HG03108 (cell line): ENCODE data around the gene TNFSF8.

Experiments used
- ATAC-seq: cut with Tn5 transposase; IDR thresholded peaks from one replicate; pipeline ENCODE4 v1.9.1; 2021; ENCODE audit warnings: moderate library complexity; ENCODE audit not compliant: unreplicated experiment

The TNFSF8 gene

DNA sequence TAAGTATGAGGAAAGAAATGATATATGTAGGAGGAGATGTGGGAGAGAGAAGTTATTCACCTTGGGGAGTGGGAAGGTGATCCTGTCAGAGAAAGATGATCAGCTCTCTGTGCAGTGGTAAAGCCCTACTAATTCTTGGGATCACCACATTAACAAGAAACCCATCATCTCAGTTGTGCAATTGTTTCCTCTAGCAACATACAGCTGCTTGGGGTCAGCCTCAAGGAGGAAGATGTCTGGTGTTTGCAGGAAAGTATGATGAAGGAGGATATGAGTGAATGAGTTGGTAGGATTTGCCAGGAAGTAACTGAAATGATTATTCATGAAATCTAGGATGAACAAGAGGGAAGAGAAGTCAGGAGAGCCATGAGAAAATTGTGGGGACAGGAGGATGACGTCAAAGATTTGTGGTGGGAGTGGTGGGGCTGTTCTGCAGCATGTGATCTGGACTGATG, 50.1 kb downstream of the TNFSF8 start:
- ATAC-seq, result no peak

DNA sequence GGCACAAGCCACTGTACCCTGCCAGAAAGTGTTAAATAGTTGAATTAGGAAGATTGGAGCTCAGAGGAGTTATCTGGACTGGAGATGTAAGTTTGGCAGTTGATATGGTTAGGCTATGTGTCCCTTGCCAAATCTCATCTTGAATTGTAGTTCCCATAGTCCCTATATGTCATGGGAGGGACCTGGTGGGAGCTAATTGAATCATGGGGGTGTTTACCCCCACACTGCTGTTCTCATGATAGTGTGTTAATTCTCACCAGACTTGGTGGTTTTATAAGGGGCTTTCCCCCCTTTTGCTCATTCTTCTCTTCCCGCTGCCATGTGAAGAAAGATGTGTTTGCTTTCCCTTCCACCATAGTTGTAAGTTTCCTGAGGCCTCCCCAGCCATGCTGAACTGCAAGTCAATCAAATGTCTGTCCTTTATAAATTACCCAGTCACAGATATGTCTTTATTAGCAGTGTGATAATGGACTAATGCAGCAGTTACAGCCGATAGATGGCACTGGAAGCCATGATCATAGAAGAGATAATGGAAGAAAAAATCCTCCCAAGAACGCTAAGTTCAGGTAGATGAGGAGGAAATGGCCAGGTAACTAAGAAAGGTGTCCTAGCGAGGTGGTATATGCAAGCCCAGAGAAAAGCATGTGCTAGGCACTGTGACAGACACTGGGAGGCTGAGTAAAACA, 51.4 kb downstream of the TNFSF8 start:
- no peak for ATAC-seq

DNA sequence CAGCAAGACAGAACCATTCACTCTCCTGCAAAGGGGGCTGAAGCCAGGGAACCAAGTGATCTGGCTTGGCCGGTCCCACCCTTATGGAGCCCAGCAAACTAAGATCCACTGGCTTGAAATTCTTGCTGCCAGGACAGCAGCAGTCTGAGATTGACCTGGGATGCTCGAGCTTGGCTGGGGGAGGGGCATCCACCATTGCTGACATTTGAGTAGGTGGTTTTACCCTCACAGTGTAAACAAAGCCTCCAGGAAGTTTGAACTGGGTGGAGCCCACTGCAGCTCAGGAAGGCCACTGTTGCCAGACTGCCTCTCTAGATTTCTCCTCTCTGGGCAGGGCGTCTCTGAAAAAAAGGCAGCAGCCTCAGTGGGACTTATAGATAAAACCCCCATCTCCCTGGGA, 60.5 kb downstream of the TNFSF8 start:
- ATAC-seq, result no peak

DNA sequence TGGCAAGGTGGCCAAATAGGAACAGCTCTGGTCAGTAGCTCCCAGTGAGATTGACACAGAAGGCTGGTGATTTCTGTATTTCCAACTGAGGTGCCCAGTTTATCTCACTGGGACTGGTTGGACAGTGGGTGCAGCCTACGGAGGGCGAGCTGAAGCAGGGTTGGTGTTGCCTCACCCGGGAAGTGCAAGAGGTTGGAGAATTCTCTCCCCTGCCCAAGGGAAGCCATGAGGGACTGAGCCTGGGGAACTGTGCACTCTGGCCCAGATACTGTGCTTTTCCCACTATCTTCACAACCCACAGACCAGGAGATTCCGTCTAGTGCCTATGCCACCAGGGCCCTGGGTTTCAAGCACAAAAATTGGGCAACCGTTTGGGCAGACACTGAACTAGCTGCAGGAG, 61.0 kb downstream of the TNFSF8 start:
- no peak for ATAC-seq

DNA sequence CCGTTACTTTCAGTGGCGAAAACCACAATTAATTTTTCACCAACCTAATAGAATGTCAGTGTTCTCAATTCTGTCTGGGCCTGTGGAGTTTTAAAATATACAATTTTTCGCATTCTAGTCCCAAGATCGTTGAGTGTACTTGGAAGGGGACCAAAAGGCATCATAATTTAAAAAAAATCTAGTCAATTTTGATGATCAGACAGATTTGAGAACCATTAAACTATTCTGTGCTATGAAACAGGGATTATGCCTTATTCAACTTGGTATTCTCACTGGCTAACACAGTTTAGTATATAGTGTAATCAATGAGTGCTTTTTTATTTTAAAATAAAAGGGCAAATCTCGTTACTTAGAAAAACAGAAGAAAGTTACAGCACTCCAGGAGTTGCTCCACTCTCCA, 63.1 kb downstream of the TNFSF8 start:
- no peak for ATAC-seq

DNA sequence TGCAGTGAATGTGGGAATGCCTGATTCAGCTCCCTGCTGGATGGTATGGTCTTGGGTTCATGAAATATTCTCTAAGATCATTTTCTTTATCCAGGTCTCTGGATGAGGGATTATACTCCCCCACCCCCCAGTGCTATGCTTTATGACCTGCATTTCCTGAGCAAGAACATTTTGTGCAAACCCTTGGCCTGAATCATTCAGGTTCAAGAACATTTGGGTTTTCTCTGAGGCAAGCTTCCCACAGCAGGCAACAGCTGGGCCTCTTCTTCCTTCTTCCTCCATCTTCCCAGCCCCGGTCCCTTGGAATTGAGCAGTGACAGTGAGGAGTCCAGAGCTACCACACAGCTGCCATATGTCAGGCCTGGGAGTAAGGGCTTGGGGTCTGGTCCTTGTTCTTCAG, 65.9 kb downstream of the TNFSF8 start:
- no peak for ATAC-seq

DNA sequence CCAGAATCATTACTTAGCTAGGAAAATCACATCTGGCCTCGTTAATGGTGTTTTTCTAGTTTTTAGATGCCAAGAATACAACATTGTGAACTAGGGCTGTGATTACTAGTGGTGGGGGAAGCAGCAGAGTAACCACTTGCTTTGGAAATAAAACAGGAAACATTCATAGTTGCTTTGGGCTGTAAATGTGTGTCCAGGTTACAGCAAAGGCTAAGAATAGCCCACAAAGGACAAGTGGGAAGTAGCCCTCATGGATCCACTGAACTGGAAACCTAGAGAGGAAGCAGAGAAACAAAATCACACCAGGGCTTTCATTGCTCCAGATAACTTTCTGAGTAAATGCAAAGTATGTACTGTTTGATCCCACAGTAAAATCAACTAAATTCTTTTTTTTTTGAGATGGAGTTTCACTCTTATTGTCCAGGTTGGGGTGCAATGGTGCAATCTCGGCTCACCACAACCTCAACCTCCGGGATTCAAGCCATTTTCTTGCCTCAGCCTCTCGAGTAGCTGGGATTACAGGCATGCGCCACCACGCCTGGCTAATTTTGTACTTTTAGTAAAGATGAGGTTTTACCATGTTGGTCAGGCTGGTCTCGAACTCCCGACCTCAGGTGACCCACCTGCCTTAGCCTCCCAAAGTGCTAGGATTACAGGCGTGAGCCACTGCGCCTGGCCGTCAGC, 68.3 kb downstream of the TNFSF8 start:
- ATAC-seq, result no peak

DNA sequence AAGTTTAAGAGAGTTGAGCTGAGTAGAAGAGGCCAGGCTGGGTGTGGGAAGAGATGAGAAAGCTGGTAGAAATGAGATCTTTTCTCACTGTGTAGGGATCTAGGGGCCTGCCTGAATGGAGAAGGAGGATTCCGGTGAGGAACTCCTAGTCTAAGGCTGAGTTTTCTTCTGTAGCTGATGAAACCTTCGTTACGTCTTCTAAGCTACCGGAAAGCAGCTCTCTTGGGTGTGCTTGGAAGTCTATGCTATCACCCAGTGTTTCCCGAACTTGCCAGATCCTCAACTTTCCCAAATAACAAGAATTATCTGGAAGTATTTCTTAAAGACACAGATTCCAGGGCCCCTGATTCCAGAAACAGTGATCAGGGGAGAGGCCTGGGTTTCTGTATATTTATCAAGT, 69.1 kb downstream of the TNFSF8 start:
- no peak for ATAC-seq

DNA sequence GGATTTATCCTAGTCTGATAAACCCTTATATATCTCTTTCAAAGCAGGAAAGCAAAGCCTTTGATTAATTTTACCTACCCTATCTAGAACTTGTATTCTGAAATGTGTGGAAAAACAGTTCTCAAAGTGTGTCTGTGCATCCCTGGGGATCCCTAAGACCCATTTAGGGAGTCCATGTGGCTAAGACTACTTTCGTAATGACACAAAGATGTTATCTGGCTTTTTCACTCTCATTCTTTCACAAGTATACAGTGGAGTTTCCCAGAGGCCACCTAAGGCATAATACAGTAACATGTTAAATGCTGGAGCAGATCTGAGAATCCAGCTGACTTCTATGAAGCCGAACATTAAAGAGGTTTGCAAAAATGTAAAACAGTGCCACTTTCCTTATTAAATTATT, 70.2 kb downstream of the TNFSF8 start:
- no peak for ATAC-seq

DNA sequence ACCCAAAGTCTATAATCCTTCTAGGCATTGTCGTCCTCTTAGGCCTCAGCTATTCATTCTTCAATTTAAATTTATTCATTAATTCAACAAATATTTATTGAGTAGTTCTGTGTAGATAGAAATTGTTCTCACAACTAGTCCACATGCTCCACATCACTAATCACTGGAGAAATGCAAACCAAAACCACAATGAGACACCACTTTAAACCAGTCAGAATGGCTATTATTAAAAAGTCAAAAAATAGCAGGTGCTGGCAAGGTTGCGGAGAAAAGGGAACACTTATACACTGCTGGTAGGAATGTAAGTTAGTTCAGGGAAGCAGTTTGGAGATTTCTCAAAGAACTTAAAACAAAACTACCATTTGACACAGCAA, 73.5 kb downstream of the TNFSF8 start:
- ATAC-seq, result no peak

DNA sequence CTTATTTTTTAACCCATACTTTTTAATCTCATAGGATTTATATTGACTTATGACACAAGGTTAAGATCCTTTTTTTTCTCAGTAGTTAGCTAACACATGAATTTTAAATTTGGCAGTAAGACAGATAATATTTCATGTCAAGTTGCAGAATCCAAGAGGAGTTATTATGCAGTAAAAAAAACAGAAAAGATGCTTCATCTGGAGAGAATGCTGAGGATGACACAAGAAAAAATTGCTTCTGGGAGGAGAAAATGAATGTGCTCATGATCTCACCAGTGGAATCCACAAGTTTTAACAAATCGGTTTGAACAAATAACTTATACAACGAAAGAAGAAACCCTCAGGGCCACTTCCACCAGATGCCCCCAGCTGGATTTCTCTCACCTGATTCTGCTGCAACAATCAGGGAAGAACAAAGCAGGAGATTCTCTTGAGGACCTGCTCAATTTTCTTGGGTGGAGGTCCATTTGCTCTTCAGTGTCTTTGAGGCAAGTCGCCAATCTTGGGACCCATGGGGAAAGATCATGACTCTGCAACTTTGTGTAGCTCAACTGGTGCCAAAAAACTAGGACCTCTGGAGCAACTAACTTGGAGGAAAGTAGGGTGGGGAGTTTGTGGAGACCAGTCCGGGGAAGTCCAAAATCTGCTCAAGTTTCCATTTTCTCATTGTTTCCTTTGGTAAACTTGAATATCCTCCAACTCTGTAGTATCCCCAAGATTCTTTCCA, 74.0 kb downstream of the TNFSF8 start:
- ATAC-seq, result no peak

DNA sequence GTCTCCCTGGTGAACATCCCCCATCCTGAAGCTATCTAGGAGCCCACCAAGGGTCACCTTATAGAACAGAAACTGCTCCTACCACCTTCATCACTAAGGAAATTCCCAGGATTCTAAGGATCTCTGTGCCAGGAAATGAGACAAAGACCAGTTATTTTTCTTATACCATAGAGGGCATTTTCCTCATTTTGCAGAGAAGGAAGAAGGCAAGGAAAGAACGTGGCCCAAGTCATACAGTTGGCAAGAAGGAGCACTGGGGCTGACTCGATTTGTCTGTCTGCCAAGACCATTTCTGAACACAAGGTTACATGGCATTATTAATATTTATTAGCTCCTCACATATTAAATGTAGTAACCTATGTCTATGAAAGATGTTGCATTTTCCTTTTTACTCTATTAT, 74.9 kb downstream of the TNFSF8 start:
- ATAC-seq, result no peak

DNA sequence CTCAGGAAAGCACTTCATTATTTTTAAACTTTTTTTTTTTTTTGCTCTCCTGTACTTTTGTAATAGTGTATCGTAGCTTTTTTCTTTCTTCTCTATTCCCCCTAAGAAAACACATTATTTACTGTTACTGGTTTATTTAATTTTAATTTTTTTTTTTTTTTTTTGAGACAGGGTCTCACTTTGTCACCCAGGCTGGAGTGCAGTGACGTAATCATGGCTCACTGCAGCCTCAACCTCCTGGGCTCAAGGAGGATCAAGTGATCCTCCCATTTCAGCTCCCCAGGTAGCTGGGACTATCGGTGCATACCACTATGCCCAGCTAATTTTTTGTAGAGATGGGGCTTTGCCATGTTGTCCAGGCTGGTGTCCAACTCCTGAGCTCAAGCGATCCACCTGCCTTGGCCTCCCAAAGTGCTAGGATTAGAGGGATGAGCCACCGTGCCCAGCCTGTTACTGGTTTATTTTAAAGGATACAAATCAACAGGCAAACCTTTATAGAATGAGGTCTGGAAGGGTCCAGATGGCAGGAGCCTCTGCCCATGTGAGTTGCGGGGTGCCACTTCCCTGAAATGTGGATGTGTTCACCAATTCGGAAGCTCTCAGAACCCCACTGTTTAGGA, 75.5 kb downstream of the TNFSF8 start:
- ATAC-seq, result no peak

DNA sequence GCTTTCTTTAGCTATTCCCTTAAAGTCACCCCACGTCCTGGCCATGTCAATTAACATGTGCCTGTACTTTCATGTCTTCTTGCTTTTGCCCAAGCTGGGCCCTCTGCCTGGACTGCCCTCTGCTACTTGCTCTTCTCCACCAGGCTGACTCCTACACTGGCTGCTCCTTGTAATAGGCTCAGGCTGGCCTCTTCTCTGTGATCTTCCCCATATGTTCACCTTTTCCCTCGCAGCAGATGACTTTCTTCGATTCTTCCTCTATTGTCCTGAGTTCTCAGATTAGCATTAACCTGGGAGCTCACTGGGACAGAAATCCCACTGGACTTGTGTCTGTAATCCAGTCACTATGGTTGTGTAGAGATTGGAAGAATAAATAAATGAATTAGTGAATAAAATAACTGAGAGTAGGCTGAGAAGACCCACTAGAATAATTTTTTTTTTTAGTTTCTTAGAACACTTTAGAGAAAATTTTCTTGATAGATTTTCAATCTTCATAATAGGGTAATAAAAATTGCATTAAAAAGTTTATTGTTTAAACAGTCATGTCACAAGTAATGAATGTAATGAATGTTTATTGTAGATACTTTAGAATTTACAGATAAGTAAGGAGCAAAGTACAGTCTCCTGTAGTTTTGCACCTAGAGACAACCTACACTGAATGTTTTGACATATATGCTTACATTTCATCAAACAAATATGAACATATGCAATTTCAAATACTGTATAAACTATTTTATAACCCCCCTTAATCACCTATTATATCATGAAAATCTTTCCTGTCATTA, 77.1 kb downstream of the TNFSF8 start:
- ATAC-seq, result no peak

DNA sequence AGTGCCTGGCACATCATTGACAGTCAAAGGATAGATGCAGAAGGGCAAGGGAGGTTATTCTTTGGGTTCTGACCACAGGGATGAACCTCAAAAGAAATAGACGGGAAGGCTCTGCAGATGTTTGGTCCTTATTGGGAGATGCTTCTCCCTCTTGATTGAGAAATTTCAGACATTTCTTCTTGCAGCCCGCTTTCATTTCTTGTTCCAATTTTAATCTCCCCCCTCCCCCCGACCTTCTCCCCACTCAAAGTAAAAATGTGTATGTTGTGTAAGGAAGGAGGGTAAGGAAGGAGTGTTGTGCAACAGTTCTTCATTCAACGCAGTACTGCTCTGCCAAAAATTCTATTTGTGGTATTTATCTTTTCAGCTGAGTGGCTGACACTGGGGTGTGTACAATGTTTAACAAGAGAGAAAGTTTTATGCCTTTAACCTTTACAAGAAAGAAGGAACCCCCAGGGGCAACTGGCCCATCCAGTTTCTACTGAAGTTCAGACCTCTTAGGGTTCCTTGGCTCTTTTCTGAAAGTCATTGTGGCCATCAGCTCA, 78.3 kb downstream of the TNFSF8 start:
- no peak for ATAC-seq

DNA sequence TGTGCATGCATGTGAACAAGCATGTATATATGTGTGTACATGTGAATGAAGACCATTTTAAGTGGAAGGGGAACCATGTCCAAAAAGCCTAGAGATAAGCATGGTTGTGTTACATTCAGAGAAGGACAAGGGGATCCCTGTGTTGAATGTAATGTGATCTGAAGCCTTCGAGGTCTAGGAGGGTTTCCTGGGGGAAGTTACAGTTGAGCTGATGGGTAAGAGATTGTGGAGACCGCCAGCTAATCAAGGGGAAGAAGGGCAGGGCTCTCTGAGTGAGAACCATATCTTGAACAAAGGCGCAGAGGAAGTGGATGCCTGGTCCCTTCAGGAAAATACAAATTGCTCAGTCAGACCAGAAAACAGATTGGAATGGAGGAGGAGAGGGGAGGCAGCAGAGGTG, 79.1 kb downstream of the TNFSF8 start:
- ATAC-seq, result no peak
